ENCODE results near the gene MRPL43. TPM values are rescaled to one million over a fixed set of nuclear protein-coding genes. Genes with fewer than 3 reads are reported as not detected.

MRPL43 gene
- total and polyA plus RNA-seq, 9 of the 15 experiments (the other 6 are each of a cell fraction or from before 2014, with no cell fraction given), result 15.1 to 63.7 (median 37.2) TPM

DNA sequence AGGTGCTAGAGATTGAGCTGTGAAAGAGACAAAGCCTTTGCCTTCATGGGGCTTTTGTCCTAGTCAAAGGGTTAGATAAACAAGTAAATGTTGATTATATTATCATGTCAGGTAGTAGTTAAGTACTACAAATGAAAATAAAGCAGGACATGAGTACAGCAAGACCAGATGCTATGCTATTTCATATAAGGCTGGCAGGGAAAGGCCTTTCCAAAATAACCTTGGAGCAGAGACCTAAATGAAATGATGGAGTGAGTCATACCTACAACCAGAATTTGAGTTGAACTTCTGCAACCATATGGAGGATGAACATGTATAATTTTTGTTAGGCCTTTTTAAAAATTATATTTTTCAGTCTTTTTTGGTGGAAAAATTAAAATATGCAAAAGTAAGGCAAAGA, 41.5 kb downstream of the MRPL43 start:
- in situ Hi-C loops (cut with MboI) (no loop called here), intact Hi-C loops (cut with micrococcal nuclease) (no loop called here)
- no peaks in the 10 kb centered on the region for H3K4me1 ChIP-seq (replicated peaks in 1 of 2; ENCODE audit: control insufficient read depth in 2 of 2, insufficient read depth in 2 of 2, low read length in 2 of 2)
- ChIA-PET CTCF (ENCODE audit: low intra/inter-chr PET ratio) (no interaction called here), POLR2A (no interaction called here)
- no peak overlapping the region for H3K4me3 ChIP-seq
- no peaks in the 10 kb centered on the region for H3K79me2 ChIP-seq (ENCODE audit: control insufficient read depth, insufficient read depth, low read length)
- H3K36me3 ChIP-seq (ENCODE audit: control insufficient read depth, insufficient read depth, low read length), result peaks cover 77% of the 10 kb centered on the region
- no peaks in the 10 kb centered on the region for H4K20me1 ChIP-seq (replicated peaks; ENCODE audit: control insufficient read depth, insufficient read depth, low read length)
- no peaks in the 10 kb centered on the region for H3K9me3 ChIP-seq (replicated peaks; ENCODE audit: control insufficient read depth, insufficient read depth, low read depth, low read length)
- H2AFZ ChIP-seq (ENCODE audit: low read depth, low read length), result no peak overlapping the region
- no peak overlapping the region for H3K27ac ChIP-seq (ENCODE audit: extremely low read depth, low read depth, low read length)
- BruUV-seq (replicated peaks), result no TSS peak
- no peak overlapping the region for H3K4me2 ChIP-seq (ENCODE audit: insufficient read depth, low read length)
- H3K27me3 ChIP-seq (ENCODE audit: control insufficient read depth in 2 of 2, insufficient read depth in 2 of 2, low read length in 2 of 2), result no peaks in the 10 kb centered on the region
- DNase-seq (ENCODE audit: extremely low read depth in 1 of 4, low spot score in 3 of 4) (no peak), ATAC-seq (no peak), FAIRE-seq (no peak)
- no peak overlapping the region for H3K9ac ChIP-seq (ENCODE audit: insufficient read depth in 1 of 2, low read depth in 2 of 2, low read length in 2 of 2)
- TF ChIP-seq, protein P1, sequence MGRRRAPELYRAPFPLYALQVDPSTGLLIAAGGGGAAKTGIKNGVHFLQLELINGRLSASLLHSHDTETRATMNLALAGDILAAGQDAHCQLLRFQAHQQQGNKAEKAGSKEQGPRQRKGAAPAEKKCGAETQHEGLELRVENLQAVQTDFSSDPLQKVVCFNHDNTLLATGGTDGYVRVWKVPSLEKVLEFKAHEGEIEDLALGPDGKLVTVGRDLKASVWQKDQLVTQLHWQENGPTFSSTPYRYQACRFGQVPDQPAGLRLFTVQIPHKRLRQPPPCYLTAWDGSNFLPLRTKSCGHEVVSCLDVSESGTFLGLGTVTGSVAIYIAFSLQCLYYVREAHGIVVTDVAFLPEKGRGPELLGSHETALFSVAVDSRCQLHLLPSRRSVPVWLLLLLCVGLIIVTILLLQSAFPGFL (CRISPR knock-in tag; IDR thresholded peaks at IDR 0.05), result no peak
- no peak for TF ChIP-seq KLF13 (tag; IDR thresholded peaks at IDR 0.05; ENCODE audit: borderline replicate concordance, low read depth)
- no peak for TF ChIP-seq HMG20A (CRISPR knock-in tag; conservative IDR thresholded peaks at IDR 0.05)
- TF ChIP-seq RFX7 (CRISPR knock-in tag; IDR thresholded peaks at IDR 0.05), result no peak
- TF ChIP-seq MYNN (IDR thresholded peaks at IDR 0.05), result no peak
- TF ChIP-seq MYNN (CRISPR knock-in tag; IDR thresholded peaks at IDR 0.05), result no peak
- TF ChIP-seq TCFL5 (CRISPR knock-in tag; conservative IDR thresholded peaks at IDR 0.05), result no peak
- TF ChIP-seq ZNF584 (CRISPR knock-in tag; IDR thresholded peaks at IDR 0.05; ENCODE audit: low read depth), result no peak
- TF ChIP-seq ZNF263 (CRISPR knock-in tag; IDR thresholded peaks at IDR 0.05; ENCODE audit: borderline replicate concordance), result no peak
- TF ChIP-seq GABPB1 (CRISPR knock-in tag; IDR thresholded peaks at IDR 0.05), result no peak
- no peaks in the 10 kb centered on the region for H3K9me1 ChIP-seq (ENCODE audit: control insufficient read depth, insufficient read depth, low read length)
